Vagina (tissue), 2 donors: ENCODE data around the gene SWAP70.

Experiments used
- CTCF ChIP-seq, 3 experiments: fragments of 450-650 bp in 2 of 3; fragments of 200-600 bp in 1 of 3; sonication (generic) in 1 of 3; IDR thresholded peaks; one replicate each; pipeline ENCODE4 v1.5.1; 2017 to 2019; ENCODE audit warnings: antibody characterized with exemption in 3 of 3, mild to moderate bottlenecking in 2 of 3, moderate library complexity in 2 of 3
- POLR2A ChIP-seq, 2 donors: fragments of 450-650 bp; IDR thresholded peaks; one replicate each; pipeline ENCODE4 v1.6.1; 2017; ENCODE audit warnings: antibody characterized with exemption in 2 of 2, mild to moderate bottlenecking in 2 of 2, moderate library complexity in 2 of 2
- POLR2AphosphoS5 ChIP-seq, 2 donors: sonication (generic); formaldehyde crosslinking; IDR thresholded peaks; one replicate each; pipeline ENCODE4 v1.9.0; 2017; ENCODE audit warnings: antibody characterized with exemption in 2 of 2, mild to moderate bottlenecking in 2 of 2, low read depth in 1 of 2; ENCODE audit not compliant: insufficient read depth in 1 of 2

GRCh38 chr11:9760193-9760575 is 96.3 kb downstream of the SWAP70 start:
- TF ChIP-seq POLR2A (IDR thresholded peaks at IDR 0.05) (no peak), CTCF (IDR thresholded peaks at IDR 0.05) (no peak), POLR2AphosphoS5 (IDR thresholded peaks at IDR 0.05; ENCODE audit: insufficient read depth in 1 of 2, low read depth in 1 of 2) (no peak)
